Body of pancreas (tissue), 4 donors: ENCODE results near the gene PDE3A.

Experiments
- POLR2A ChIP-seq, 3 donors: fragments of 450-650 bp; IDR thresholded peaks; one replicate each; pipeline ENCODE4 v1.6.1; 2016; ENCODE audit warnings: antibody characterized with exemption in 3 of 3, mild to moderate bottlenecking in 2 of 3
- TF ChIP-seq, protein P1 (sequence below), 7 experiments: fragments of 450-650 bp in 4 of 7; fragments of 200-600 bp in 3 of 7; sonication (generic) in 3 of 7; IDR thresholded peaks; one replicate each; pipeline ENCODE4 v1.5.1; 2016 to 2019; ENCODE audit warnings: antibody characterized with exemption in 7 of 7

DNA sequence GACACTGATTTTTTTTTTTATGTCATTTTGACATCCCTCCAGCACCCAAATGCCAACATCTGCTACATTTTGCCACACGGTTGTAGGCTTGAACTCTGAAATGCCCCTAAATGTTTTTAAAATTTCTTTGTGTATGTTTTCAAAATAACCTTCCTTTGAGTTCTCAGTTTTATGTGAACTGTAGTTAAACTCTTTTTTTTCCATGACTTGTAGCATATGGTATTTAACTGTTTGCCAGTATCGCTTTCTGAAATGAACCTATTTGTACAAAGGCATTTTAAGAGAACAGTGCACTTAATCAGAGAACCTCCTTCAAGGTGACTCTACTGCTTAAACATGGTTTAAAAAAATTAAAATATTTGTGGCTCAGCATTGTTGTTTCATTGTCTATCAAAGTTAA lies 61.5 kb downstream of the PDE3A start:
- no peak for TF ChIP-seq POLR2A (IDR thresholded peaks at IDR 0.05)
- TF ChIP-seq, protein P1, sequence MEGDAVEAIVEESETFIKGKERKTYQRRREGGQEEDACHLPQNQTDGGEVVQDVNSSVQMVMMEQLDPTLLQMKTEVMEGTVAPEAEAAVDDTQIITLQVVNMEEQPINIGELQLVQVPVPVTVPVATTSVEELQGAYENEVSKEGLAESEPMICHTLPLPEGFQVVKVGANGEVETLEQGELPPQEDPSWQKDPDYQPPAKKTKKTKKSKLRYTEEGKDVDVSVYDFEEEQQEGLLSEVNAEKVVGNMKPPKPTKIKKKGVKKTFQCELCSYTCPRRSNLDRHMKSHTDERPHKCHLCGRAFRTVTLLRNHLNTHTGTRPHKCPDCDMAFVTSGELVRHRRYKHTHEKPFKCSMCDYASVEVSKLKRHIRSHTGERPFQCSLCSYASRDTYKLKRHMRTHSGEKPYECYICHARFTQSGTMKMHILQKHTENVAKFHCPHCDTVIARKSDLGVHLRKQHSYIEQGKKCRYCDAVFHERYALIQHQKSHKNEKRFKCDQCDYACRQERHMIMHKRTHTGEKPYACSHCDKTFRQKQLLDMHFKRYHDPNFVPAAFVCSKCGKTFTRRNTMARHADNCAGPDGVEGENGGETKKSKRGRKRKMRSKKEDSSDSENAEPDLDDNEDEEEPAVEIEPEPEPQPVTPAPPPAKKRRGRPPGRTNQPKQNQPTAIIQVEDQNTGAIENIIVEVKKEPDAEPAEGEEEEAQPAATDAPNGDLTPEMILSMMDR (IDR thresholded peaks at IDR 0.05) = no peak
